IPS DF 19.7 (cell line): ENCODE results near the gene TCF4.
A peak's percentile ranks its signal among the peaks of the same experiment; 100 is the strongest.

Source experiments
- DNase-seq: peaks from one replicate; pipeline ENCODE4 v3.0.0-alpha.2; 2013; ENCODE audit warnings: low read depth, low spot score

TCF4 gene

GRCh38 chr18:55265130-55265675 is 322.8 kb downstream of the TCF4 start:
- DNase-seq, result no peak

DNA sequence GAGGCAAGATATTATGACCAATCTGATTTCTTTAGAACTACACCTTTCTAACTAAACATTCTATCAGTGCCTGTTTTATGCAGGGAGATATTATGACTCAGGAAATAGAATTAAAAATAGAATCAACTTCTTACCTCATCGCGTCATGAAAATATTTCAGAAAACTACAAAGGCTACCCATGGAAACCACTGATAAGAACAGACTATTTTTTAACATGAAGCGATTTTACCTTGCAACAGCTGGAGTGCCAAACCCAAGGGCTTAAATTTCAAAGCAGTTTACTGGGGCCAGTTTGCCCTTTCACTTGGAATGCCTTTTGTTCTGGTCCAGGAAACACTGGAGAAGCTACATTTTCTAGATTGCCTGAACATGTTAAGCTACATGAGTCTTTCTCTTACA is 323.9 kb downstream of the TCF4 start:
- no peak for DNase-seq

DNA sequence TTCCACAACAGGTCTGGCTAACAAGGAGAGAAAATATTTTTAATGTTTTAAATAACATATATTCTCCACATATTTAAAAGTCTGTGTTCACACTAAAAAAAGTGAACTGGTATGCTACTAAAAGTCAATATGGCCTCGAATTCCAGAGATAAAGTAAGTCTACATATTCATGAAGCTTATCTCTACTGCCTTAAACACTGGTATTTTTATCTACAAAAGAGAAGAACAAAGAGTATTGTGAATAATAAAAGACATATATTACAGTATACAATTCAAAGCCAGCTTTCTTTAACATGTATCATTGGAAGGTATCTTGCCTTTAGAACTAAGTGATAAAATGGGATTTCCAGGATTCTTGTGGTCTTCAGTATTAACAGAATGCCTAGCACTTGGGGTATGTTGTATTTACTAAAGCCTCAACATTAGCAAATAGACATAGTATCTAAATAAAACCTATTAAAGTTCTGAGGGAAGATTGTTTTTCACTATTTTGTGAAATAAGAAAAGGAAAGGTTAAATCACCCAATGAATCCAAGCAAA is 325.9 kb downstream of the TCF4 start:
- DNase-seq, result no peak

DNA sequence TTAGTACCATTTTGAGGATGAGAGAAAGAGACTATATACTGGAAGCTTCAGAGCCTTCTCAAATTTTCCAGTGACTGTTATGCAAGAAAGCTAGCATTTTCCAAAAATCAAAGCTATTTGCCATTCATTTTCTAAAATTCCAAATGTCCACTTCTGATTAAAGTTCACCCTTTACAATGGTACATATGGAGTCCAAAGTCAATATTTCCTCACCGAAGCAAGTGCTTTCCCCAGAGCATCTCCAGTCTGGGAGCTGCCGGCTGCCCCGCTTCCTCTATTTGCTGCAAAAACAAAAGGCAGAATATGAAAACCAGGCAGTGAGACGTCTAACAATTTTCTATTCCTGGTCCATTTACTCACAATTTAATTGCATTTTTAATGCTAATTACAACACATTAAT is 326.7 kb downstream of the TCF4 start:
- DNase-seq, result no peak

DNA sequence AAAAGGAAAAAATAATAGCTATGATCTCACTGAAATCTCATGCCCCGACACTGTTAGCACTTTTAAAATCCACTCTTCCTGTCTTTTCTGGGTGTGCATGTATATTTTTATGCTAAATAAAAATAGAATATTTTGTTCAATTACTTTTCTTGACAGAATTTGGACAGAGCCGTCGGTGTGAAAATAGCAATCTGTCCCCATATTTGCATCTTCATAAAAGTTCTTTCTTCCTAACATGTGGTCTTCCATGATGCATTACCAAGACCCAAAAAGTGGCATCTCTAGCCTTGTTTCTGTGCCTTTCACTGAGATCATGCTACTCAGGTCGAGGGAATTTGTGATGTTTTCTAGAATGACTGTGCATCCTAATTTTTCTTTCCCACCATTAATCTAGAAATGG is 329.9 kb downstream of the TCF4 start:
- DNase-seq, result no peak

DNA sequence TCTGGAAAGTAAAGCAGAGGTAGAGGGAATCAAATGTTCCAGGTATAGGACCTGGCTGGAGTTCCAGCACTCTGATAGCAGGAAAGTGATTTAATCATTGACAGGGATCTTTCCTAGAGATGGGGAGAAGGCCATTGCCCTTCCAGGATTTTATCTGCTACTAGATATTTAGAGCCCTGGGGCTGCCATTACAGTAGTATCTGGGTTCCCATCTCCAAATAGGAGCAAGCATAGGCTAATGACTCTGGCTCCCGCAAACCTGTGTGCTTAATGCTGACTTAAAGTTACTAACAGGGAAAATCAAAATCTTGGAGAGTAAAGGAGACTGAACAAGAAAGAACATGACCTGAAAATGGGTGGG is 331.1 kb downstream of the TCF4 start:
- no peak for DNase-seq

DNA sequence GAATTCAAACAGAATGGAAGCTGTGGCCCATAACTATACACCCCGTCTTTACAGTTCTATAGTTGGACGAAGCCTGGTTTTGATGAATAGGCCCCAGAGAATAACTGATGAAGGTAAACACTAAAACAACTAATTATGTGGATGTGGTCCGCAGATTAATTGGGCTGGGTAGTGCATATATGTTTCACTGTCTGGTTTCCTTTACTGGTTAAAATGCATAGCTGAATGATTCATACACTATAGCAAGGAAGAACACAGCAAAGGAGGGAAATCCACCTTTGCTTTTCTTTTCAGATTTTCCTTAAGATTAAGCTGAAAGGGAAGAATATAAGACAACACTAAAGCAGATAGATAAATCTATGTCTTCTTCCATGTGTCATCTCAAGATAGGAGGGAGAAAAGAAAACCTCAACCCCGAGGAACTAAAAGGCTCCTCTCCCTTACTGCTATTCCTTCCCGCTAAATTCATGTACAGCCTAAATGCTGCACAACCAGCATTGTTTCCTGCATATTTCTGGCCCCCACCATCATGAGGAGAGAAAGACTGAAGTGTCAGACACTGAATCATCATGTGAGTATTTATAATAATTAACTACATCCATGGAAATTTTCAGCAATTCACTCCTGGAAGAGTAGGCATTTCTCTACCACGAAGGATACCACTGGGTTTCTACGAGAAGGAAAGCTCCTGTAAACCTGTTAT is 331.6 kb downstream of the TCF4 start:
- no peak for DNase-seq

DNA sequence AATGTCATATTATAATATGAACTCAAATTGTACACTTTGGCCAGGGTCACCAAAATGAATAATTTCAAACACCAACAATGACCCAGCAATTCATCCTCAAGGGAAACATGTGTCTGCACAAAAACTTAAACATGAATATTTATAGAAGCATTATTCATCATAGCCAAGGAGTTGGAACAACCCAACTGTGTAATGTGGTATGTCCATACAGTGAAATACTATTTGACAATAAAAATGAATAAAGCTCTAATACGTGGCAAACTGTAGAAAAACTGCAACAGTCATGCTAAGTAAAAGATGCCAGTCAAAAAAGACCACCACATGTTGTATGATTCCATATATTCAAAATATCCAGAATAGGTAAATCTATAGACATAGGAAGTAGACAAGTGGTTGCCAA is 334.2 kb downstream of the TCF4 start:
- no peak for DNase-seq

- DNase-seq, result no peak
These were observed 335.1 kb downstream of the TCF4 start for GRCh38 chr18:55252901-55253300.

- no peak for DNase-seq
These were observed 335.8 kb downstream of the TCF4 start for GRCh38 chr18:55252053-55252675.

GRCh38 chr18:55251254-55251971 is 336.6 kb downstream of the TCF4 start:
- peak; percentile 38 for DNase-seq

DNA sequence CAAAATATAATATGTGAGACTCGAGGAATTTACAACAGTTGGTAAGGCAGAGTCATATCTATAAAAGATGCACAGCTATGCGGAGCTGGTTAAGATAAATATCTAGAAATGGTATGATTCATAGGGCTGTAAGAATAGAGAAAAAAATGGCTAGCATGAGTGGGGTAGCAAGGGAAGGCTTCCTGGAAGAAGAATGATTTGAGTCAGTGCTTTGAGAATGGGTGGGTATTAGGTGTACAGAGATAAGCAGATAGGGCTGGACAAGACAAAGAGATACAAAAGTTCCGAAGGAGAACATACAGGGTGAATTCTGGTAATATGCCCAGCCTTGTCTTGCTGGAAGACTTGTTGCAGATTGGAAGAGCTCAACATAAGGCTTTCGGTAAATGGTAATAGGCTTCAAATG is 337.2 kb downstream of the TCF4 start:
- no peak for DNase-seq

DNA sequence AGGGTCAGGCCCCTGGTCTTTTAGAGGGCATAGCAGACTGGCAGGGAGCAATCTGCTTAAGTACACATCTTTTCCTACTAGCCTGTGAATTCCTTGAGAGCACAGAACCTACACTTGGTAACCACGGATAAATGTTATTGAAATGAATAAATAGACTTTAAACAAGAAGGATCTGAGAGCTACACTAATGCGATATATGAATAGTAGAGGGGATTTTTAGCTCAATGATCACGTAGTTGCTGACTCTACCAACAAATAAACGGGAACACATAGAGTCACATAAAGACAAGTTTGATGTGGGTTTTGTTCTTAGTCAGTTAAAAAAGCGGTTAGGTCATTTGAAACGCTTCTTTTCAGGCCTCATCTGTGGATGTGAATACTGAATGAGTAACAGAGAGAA is 338.4 kb downstream of the TCF4 start:
- DNase-seq, result no peak

DNA sequence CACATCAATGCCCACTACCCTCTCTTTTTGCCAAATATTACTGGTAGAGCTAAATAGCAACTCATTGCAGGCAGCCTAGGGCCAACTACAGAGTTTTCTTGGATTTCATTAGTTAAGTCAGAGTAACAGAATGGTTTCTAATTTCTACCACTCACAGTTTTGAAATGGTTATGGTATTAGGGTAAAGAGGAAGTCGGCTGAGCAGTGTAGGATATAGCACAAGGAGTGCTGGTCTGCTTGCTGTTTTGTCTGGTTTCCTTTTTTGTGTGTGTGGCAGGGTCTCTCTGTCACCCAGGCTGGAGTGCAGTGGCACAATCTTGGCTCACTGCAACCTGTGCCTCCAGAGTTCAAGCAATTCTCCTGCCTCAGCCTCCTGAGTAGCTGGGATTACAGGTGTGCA is 339.5 kb downstream of the TCF4 start:
- DNase-seq, result no peak

DNA sequence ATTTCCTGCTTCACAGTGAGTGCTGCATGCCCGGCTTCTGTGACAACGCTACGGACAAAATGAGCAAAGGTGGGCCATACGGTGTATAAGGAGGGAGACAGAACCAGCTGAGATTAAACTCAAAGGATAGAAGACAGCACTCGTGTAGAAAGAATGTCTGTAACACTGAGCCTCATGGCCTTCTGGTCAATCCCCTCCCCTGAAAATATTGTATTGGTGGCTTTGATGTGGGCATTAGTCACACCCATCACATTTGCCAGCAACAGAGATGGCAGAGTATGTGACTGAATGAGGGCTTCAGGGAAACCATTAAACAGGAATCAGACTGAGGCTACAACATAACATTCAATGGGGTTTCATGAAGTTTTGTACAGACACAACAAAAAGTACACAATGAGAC is 341.0 kb downstream of the TCF4 start:
- no peak for DNase-seq

GRCh38 chr18:55246278-55246677 is 341.7 kb downstream of the TCF4 start:
- DNase-seq, result no peak

DNA sequence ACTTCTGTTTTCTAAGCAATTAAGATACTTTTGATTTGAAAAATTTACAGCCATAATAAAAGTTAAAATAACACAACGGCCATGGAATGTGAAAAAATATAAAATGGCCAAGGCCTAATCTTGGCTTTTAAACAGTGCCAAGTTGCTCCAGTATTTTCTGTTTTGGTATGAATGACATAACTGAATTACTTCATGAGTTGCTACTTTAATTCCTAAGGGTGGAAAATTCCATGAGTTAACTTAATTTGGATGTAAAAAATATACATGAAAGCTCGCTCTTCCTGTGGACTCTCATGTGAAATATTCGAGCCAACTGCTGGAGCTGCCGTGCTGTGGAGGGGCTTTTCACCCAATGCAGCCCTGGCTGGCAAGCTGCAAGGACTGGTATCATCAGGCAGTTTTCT is 342.8 kb downstream of the TCF4 start:
- no peak for DNase-seq

DNA sequence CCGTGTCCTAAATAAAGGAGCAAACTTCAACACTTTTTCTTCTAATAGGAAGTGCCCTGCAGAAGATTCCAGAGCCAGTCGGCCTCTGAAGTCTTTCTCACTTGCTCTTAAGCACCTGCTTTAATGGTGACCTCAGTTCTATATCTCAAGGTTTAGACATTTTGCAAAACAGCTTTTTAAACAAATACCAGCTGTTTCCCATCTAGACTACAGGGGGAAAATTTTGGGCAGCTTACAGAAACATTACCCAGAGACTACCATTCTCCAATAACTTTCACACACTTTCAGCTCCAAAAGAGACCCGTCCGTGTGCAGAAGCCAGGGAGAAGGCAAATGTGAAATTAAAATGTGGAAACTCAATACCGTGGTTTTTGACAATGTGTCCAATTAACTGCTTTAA is 343.4 kb downstream of the TCF4 start:
- DNase-seq, result no peak

DNA sequence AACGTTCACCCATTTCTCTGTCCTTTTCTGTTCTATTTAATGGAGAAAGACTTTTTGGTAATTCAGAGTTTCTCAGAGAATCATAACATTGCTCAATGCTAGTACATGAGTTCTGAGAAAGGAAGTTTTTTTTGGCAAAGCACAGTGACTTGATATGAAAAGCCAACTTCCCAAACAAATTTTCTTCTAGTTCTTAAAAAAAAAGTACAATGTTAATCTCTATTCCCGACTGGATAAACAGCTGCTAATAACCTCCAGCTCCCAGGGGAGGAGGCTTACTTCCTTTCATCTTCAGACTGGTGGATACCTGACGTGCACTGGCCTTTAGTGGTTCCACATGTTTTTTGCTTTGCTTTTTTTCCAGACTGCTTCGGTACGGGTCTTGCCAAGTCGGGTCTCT is 344.1 kb downstream of the TCF4 start:
- DNase-seq, result no peak

DNA sequence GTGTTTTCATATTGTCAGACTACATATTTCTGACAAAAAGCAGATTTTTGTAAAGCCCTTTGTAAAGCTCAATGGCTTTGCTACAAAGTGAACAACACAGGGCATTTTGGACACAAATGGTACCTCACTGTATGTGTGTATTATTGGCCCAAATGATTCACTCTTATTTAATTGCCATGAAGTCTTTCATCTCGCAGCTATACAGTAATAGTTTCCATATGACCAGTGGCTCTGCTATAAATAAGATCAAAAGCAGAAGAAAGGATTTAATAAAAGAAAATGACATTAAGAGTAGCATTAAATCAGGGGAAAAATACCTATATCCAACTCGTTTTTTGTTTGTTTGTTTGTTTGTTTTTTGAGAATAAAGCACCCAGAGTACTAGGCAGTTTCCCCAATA is 344.7 kb downstream of the TCF4 start:
- no peak for DNase-seq

- no peak for DNase-seq
These were observed 347.0 kb downstream of the TCF4 start for GRCh38 chr18:55240978-55241377.

DNA sequence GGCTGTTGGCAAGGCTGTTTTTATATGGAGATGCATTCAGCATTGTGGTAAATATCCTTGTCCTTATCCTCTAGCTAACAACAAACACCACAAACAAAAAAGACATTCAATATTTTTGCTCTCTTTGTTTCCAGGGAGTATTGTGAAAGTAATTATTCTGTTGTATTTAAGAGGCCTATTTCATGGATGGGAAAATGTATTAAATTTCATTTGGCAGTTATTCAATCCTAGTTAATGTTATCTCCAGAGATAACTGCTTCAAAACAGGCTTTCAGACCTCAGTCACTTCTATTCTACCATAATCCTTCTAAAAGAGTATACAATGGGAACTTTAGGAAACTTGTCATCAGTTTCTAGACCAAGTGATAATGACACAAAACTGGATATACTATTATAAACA is 348.3 kb downstream of the TCF4 start:
- DNase-seq, result no peak

GRCh38 chr18:55237660-55238059 is 350.3 kb downstream of the TCF4 start:
- DNase-seq, result no peak
